Measurements from ENCODE around the gene LRRC42. TPM values are rescaled to one million over a fixed set of nuclear protein-coding genes. Genes with fewer than 3 reads are reported as not detected.

LRRC42 gene
- total and polyA plus RNA-seq, 2 donors from 2014 or later, result 23.8 to 25.6 TPM

- no peak for TF ChIP-seq CTCF (IDR thresholded peaks at IDR 0.05; ENCODE audit: borderline replicate concordance, extremely low read depth, insufficient read depth)
- Histone ChIP-seq H3K9me3 (ENCODE audit: control insufficient read depth in 2 of 3, insufficient read depth in 1 of 3, low read length in 3 of 3) (no peaks in the 10 kb centered on the region), H3K4me1 (ENCODE audit: control insufficient read depth in 2 of 3, insufficient read depth in 2 of 3, low read depth in 1 of 3, low read length in 3 of 3) (peaks cover 0 to 9% (median 8%) of the 10 kb centered on the region in 3 donors), H3K27ac (ENCODE audit: low read depth in 2 of 2, low read length in 2 of 2) (no peak overlapping the region), H3K9ac (ENCODE audit: low read length in 3 of 3) (no peak overlapping the region), H3K4me3 (ENCODE audit: low read length in 3 of 3) (no peak overlapping the region), H3K27me3 (ENCODE audit: control insufficient read depth, insufficient read depth, low read length) (no peaks in the 10 kb centered on the region), H3K36me3 (ENCODE audit: control insufficient read depth in 2 of 3, insufficient read depth in 3 of 3, low read length in 3 of 3) (no peaks in the 10 kb centered on the region)
- intact Hi-C loops (cut with DNase I), result no loop called here
- FAIRE-seq, result no peak
- DNase-seq, result no peak
Measured at GRCh38 chr1:53975861-53976260, 29.7 kb downstream of the LRRC42 start.

- DNase-seq (peak in 3 of 5 donors; percentile 28 to 54 (median 28)), FAIRE-seq (no peak)
- no peak overlapping the region for H3K4me3 ChIP-seq (ENCODE audit: low read length in 3 of 3)
- H3K4me1 ChIP-seq (ENCODE audit: control insufficient read depth in 2 of 3, insufficient read depth in 2 of 3, low read depth in 1 of 3, low read length in 3 of 3), result peaks cover 0 to 25% (median 14%) of the 10 kb centered on the region in 3 donors
- no peak overlapping the region for H3K27ac ChIP-seq (ENCODE audit: low read depth in 2 of 2, low read length in 2 of 2)
- no peaks in the 10 kb centered on the region for H3K27me3 ChIP-seq (ENCODE audit: control insufficient read depth, insufficient read depth, low read length)
- no peak for TF ChIP-seq CTCF (IDR thresholded peaks at IDR 0.05; ENCODE audit: borderline replicate concordance, extremely low read depth, insufficient read depth)
- intact Hi-C loops (cut with DNase I), result no loop called here
- no peaks in the 10 kb centered on the region for H3K9me3 ChIP-seq (ENCODE audit: control insufficient read depth in 2 of 3, insufficient read depth in 1 of 3, low read length in 3 of 3)
- H3K36me3 ChIP-seq (ENCODE audit: control insufficient read depth in 2 of 3, insufficient read depth in 3 of 3, low read length in 3 of 3), result no peaks in the 10 kb centered on the region
- no peak overlapping the region for H3K9ac ChIP-seq (ENCODE audit: low read length in 3 of 3)
Measured at GRCh38 chr1:53979712-53980450, 33.7 kb downstream of the LRRC42 start.

GRCh38 chr1:53981220-53981619 is 35.1 kb downstream of the LRRC42 start:
- FAIRE-seq (no peak), DNase-seq (no peak)
- Histone ChIP-seq H3K4me1 (ENCODE audit: control insufficient read depth in 2 of 3, insufficient read depth in 2 of 3, low read depth in 1 of 3, low read length in 3 of 3) (peaks cover 0 to 25% (median 14%) of the 10 kb centered on the region in 3 donors), H3K4me3 (ENCODE audit: low read length in 3 of 3) (no peak overlapping the region), H3K9me3 (ENCODE audit: control insufficient read depth in 2 of 3, insufficient read depth in 1 of 3, low read length in 3 of 3) (no peaks in the 10 kb centered on the region), H3K27ac (ENCODE audit: low read depth in 2 of 2, low read length in 2 of 2) (no peak overlapping the region), H3K36me3 (ENCODE audit: control insufficient read depth in 2 of 3, insufficient read depth in 3 of 3, low read length in 3 of 3) (no peaks in the 10 kb centered on the region), H3K27me3 (ENCODE audit: control insufficient read depth, insufficient read depth, low read length) (no peaks in the 10 kb centered on the region), H3K9ac (ENCODE audit: low read length in 3 of 3) (no peak overlapping the region)
- TF ChIP-seq CTCF (IDR thresholded peaks at IDR 0.05; ENCODE audit: borderline replicate concordance, extremely low read depth, insufficient read depth), result no peak
- intact Hi-C loops (cut with DNase I), result no loop called here
